Right atrium auricular region (tissue), 2 donors: ENCODE data around the gene SLC6A1. TPM values are rescaled to one million over a fixed set of nuclear protein-coding genes. Genes with fewer than 3 reads are reported as not detected.

Source experiments
- DNase-seq: peaks from one replicate; pipeline ENCODE4 v3.0.0-alpha.2; 2019; ENCODE audit warnings: low spot score
- H3K27ac ChIP-seq, 2 donors: fragments of 200-600 bp; sonication (generic); 1 replicate in 1 of 2; 2 replicates in 1 of 2; pipeline ENCODE4 v1.5.1; 2016 to 2019
- H3K27me3 ChIP-seq, 2 donors: fragments of 200-600 bp; sonication (generic); one replicate each; pipeline versions ENCODE4 v1.5.1 to v1.6.0; 2017 to 2019
- H3K36me3 ChIP-seq: fragments of 200-600 bp; sonication (generic); one replicate; pipeline ENCODE4 v1.5.1; 2016
- H3K4me1 ChIP-seq, 2 donors: fragments of 200-600 bp; sonication (generic); one replicate each; pipeline versions ENCODE4 v1.5.1 to v1.6.0; 2017 to 2019
- H3K4me3 ChIP-seq, 2 donors: fragments of 200-600 bp; sonication (generic); 1 replicate in 1 of 2; 2 replicates in 1 of 2; pipeline ENCODE4 v1.5.1; 2017 to 2019; ENCODE audit warnings: mild to moderate bottlenecking in 1 of 2, moderate library complexity in 1 of 2
- H3K9me3 ChIP-seq, 2 donors: fragments of 200-600 bp; sonication (generic); one replicate each; pipeline ENCODE4 v1.5.1; 2019
- total RNA-seq, 2 donors: library from RNA; depleted of rRNA; stranded (reverse); fragments of >200 nt; gene quantifications; one replicate each; pipeline ENCODE4 v1.1.0, GENCODE V29; 2016
- TF ChIP-seq, protein P1 (sequence below), 2 donors: fragments of 200-600 bp; sonication (generic); IDR thresholded peaks; one replicate each; pipeline ENCODE4 v1.5.1; 2019; ENCODE audit warnings: antibody characterized with exemption in 2 of 2

The SLC6A1 gene
- total RNA-seq, 2 donors from 2014 or later: 1.3 to 4.1 TPM

GRCh38 chr3:11006986-11007933, 14.7 kb downstream of the SLC6A1 start:
- no peak overlapping the region for H3K4me3 ChIP-seq
- no peak for DNase-seq
- H3K4me1 ChIP-seq: no peaks in the 10 kb centered on the region
- TF ChIP-seq, protein P1, sequence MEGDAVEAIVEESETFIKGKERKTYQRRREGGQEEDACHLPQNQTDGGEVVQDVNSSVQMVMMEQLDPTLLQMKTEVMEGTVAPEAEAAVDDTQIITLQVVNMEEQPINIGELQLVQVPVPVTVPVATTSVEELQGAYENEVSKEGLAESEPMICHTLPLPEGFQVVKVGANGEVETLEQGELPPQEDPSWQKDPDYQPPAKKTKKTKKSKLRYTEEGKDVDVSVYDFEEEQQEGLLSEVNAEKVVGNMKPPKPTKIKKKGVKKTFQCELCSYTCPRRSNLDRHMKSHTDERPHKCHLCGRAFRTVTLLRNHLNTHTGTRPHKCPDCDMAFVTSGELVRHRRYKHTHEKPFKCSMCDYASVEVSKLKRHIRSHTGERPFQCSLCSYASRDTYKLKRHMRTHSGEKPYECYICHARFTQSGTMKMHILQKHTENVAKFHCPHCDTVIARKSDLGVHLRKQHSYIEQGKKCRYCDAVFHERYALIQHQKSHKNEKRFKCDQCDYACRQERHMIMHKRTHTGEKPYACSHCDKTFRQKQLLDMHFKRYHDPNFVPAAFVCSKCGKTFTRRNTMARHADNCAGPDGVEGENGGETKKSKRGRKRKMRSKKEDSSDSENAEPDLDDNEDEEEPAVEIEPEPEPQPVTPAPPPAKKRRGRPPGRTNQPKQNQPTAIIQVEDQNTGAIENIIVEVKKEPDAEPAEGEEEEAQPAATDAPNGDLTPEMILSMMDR (IDR thresholded peaks at IDR 0.05): no peak
- no peak overlapping the region for H3K27ac ChIP-seq
- H3K36me3 ChIP-seq: no peaks in the 10 kb centered on the region
- no peaks in the 10 kb centered on the region for H3K9me3 ChIP-seq
- no peaks in the 10 kb centered on the region for H3K27me3 ChIP-seq

DNA sequence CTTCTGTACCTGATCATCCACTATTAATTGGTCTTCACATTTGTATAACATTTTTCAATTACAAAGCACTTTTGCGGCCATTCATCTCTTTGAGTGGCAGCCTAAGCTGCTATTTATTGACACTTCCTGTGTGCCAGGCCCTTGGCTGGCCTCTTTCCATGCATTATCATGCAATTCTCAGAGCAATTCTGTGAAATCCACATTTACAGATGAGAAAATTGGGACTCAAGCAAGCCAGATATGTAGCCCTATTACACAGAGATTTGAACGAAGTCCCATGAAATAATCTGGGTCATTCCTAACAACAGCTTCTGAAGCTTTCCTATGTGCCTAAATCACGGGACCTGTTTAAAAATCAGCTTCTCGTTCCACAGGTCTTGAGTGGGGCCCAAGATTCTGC, 17.4 kb downstream of the SLC6A1 start:
- no peak overlapping the region for H3K27ac ChIP-seq
- TF ChIP-seq, protein P1 (IDR thresholded peaks at IDR 0.05): no peak
- H3K4me1 ChIP-seq: no peaks in the 10 kb centered on the region

DNA sequence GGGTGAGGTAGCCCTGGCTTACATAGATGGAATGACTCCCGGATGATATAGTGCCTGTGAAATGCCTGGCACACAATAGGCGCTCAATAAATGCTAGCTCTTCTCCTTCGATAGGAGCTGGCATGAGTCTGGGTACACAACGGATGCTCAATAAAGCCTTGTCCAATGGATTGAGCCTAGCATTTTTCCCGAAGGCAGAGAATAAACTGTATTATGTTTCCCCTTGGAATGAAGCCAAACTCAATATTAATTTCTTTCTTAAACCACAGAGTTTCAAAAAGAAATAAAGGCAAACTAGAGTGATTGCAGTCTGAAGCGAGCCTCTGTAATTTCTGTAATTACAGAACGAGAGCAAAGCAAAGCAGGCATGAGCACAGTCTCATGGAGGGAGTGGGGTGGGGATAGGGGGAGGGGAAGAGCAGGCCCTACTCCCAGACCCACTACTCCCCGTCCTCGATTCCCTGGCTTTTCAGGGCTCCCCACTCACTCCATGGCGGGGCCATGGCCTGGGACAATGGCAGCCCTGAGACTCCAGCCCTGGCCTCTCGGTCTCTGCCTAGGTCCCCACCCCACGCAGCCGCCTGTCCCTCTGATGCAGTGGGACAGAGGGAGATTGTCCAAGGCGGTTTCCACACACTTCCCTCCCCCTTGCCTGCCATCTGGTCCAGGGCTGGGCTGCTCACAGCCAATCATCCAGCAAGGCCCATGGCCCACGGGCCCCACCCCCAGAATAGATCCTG, 18.0 kb downstream of the SLC6A1 start:
- no peak overlapping the region for H3K27ac ChIP-seq
- TF ChIP-seq, protein P1 (IDR thresholded peaks at IDR 0.05): no peak
- no peak overlapping the region for H3K4me3 ChIP-seq
- no peaks in the 10 kb centered on the region for H3K36me3 ChIP-seq
- H3K9me3 ChIP-seq: no peaks in the 10 kb centered on the region
- H3K4me1 ChIP-seq: no peaks in the 10 kb centered on the region
- DNase-seq: no peak
- no peaks in the 10 kb centered on the region for H3K27me3 ChIP-seq

More for the DNA sequence above, 17.4 kb downstream of the SLC6A1 start:
- H3K4me3 ChIP-seq: no peak overlapping the region
- no peaks in the 10 kb centered on the region for H3K27me3 ChIP-seq
- DNase-seq: no peak
- H3K36me3 ChIP-seq: no peaks in the 10 kb centered on the region
- H3K9me3 ChIP-seq: no peaks in the 10 kb centered on the region

- Histone ChIP-seq H3K4me3 (no peak overlapping the region), H3K36me3 (no peaks in the 10 kb centered on the region), H3K27me3 (no peaks in the 10 kb centered on the region), H3K27ac (no peak overlapping the region), H3K9me3 (no peaks in the 10 kb centered on the region), H3K4me1 (no peaks in the 10 kb centered on the region)
- no peak for DNase-seq
- TF ChIP-seq, protein P1 (IDR thresholded peaks at IDR 0.05): no peak
These were observed 21.7 kb downstream of the SLC6A1 start for GRCh38 chr3:11014253-11014652.

GRCh38 chr3:11014752-11015151, 22.2 kb downstream of the SLC6A1 start:
- Histone ChIP-seq H3K27me3 (no peaks in the 10 kb centered on the region), H3K9me3 (no peaks in the 10 kb centered on the region), H3K4me1 (no peaks in the 10 kb centered on the region), H3K36me3 (no peaks in the 10 kb centered on the region), H3K27ac (no peak overlapping the region), H3K4me3 (no peak overlapping the region)
- TF ChIP-seq, protein P1 (IDR thresholded peaks at IDR 0.05): no peak
- no peak for DNase-seq
